GM12864 (cell line): Measurements from ENCODE around the gene FMNL2.
"Not testable (repeated sequence)": the region's sequence is repeated elsewhere in the genome, so short reads cannot be mapped to it uniquely, and the experiment has no call there.

Experiments used
- DNase-seq: peaks from one replicate; pipeline ENCODE4 v3.0.0-alpha.2; 2011; ENCODE audit warnings: low read depth
- H3K4me3 ChIP-seq: 2 replicates; pipeline ENCODE4 v1.5.1; 2011; ENCODE audit warnings: mild to moderate bottlenecking, low read depth, low read length, control low read depth
- CTCF ChIP-seq: IDR thresholded peaks from 2 replicates; pipeline ENCODE4 v1.5.1; 2011; ENCODE audit warnings: low read depth, mild to moderate bottlenecking, moderate library complexity, low read length, control low read depth, inconsistent platforms; ENCODE audit errors: missing control alignments

Gene FMNL2

GRCh38 chr2:152307863-152308262 lies 27.1 kb upstream of the FMNL2 start:
- no peak for TF ChIP-seq CTCF
- no peak for DNase-seq
- H3K4me3 ChIP-seq: no peak overlapping the region

GRCh38 chr2:152309352-152310214 lies 25.4 kb upstream of the FMNL2 start:
- H3K4me3 ChIP-seq: no peak overlapping the region
- TF ChIP-seq CTCF: no peak
- no peak for DNase-seq

GRCh38 chr2:152319822-152320570 lies 15.0 kb upstream of the FMNL2 start:
- no peak overlapping the region for H3K4me3 ChIP-seq
- TF ChIP-seq CTCF: no peak
- DNase-seq: no peak

DNA sequence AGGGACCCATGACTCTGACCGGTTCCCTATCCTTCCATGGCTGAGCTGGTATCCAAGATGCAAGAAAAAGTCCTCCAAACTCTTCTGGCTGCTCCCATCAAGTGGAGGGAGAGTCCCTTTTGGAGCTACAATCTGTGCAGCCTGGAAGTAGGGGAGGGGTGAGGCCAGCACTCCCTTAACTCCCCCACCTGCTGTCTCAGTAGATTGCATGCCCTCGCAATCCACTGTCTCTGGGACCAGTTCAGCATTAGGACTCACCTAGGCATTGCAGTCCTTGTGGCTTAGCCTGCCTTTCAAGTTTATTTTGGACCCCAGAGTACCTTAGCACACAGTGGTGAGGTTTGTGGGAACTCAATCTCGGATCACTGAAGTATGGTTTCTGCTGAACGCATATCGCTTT lies 14.2 kb upstream of the FMNL2 start:
- no peak overlapping the region for H3K4me3 ChIP-seq
- DNase-seq: no peak
- no peak for TF ChIP-seq CTCF

DNA sequence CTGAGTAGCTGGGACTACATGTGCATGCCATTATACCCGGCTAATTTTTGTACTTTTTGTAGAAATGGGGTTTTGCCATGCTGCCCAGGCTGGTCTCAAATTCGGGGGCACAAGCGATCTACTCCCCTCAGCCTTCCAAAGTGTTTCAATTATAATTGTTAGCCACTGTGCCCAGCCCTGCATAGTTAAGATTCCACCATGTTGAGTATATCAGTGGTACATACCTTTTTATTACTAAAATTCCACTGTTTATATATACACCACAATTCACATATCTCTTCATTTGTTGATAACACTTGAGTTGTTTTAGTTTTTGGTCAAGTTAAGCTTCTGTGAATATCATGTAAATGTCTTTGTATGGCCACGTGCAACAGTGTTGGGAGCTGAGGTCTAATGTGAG lies 12.8 kb upstream of the FMNL2 start:
- no peak for TF ChIP-seq CTCF
- no peak for DNase-seq
- no peak overlapping the region for H3K4me3 ChIP-seq

DNA sequence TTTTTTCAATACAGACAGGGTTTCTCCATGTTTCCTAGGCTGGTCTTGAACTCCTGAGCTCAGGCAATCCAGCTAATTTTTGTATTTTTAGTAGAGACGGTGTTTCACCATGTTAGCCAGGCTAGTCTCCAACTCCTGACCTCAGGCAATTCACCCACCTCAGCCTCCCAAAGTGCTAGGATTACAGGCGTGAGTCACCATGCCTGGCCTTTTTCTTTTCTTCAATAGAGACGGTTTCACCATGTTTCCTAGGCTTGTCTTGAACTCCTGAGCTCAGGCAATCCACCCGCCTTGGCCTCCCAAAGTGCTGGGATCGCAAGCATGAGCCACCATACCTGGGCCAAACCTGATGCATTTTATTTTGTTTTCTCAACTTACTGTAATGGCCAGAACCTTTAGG lies 9.8 kb upstream of the FMNL2 start:
- H3K4me3 ChIP-seq, DNase-seq: not testable (repeated sequence)

DNA sequence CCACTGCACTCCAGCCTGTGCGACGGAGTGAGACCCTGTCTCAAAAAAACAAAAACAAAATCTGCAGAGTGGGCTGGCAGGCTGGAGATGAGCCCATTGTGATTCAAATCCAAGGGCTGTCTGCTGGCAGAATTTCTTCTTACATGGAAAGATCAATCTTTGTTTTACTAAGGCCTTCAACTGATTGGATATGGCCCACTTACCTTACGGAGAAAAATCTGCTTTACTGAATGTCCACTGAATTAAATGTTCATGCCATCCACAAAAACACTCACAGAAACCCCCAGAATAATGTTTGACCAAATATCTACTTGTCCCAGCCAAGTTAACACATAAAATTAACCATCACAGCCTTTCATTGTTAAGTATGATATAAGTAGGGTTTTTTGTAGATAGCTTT lies 8.3 kb upstream of the FMNL2 start:
- H3K4me3 ChIP-seq: no peak overlapping the region
- TF ChIP-seq CTCF: no peak
- DNase-seq: no peak
